OCI-LY3 (cell line): ENCODE data around the gene ATP10A.

ENCODE experiments used
- H2AFZ ChIP-seq: fragments of 200-600, 300-600 bp; shearing (Covaris generic); 2 replicates; pipeline ENCODE4 v1.6.0; 2014; ENCODE audit warnings: antibody characterized with exemption, low read depth, low read length
- H3K27ac ChIP-seq: fragments of 200-600, 300-600 bp; sonication (generic); 2 replicates; pipeline ENCODE4 v1.5.1; 2014; ENCODE audit warnings: mild to moderate bottlenecking, low read length, moderate library complexity, mixed read lengths
- H3K27me3 ChIP-seq: fragments of 200-600, 300-600 bp; sonication (generic); 2 replicates; pipeline ENCODE4 v1.6.1; 2014; ENCODE audit warnings: low read depth, low read length, mixed read lengths
- H3K36me3 ChIP-seq: fragments of 200-600, 300-600 bp; sonication (generic); replicated peaks from 2 replicates; pipeline ENCODE3; 2014; ENCODE audit warnings: low read depth, low read length, mixed read lengths
- H3K4me1 ChIP-seq: fragments of 300-600, 200-600 bp; sonication (generic); 2 replicates; pipeline ENCODE4 v1.6.1; 2014; ENCODE audit warnings: low read length, mixed read lengths
- H3K4me2 ChIP-seq: fragments of 200-600, 300-600 bp; sonication (generic); 2 replicates; pipeline ENCODE4 v1.6.1; 2014; ENCODE audit warnings: low read length, mixed read lengths
- H3K4me3 ChIP-seq: fragments of 300-600, 200-600 bp; sonication (generic); 2 replicates; pipeline ENCODE4 v1.5.1; 2014; ENCODE audit warnings: antibody characterized with exemption, mild to moderate bottlenecking, low read length, moderate library complexity
- H3K79me2 ChIP-seq: fragments of 300-600, 200-600 bp; shearing (Covaris generic); 2 replicates; pipeline ENCODE4 v1.6.1; 2014; ENCODE audit warnings: mild to moderate bottlenecking, low read length, mixed read lengths
- H3K9ac ChIP-seq: fragments of 300-600, 200-600 bp; shearing (Covaris generic); 2 replicates; pipeline ENCODE4 v1.6.0; 2014; ENCODE audit warnings: mild to moderate bottlenecking, low read length, moderate library complexity
- H3K9me3 ChIP-seq: fragments of 200-600, 300-600 bp; shearing (Covaris generic); 2 replicates; pipeline ENCODE4 v1.6.1; 2014; ENCODE audit warnings: low read length, mixed read lengths; ENCODE audit not compliant: insufficient read depth
- H4K20me1 ChIP-seq: fragments of 200-600, 300-600 bp; sonication (generic); 2 replicates; pipeline ENCODE4 v1.6.1; 2016; ENCODE audit warnings: low read length, mixed read lengths; ENCODE audit not compliant: insufficient read depth
- CTCF ChIP-seq: fragments of 200-600, 300-600 bp; sonication (generic); IDR thresholded peaks from 2 replicates; pipeline ENCODE4 v1.5.1; 2014; ENCODE audit warnings: antibody characterized with exemption, low read length, low read depth
- EZH2phosphoT487 ChIP-seq: fragments of 200-600 bp; shearing (Covaris generic); IDR thresholded peaks from 2 replicates; pipeline ENCODE4 v1.6.1; 2018; ENCODE audit warnings: antibody characterized with exemption, mixed run types, low read depth

ATP10A gene

GRCh38 chr15:25697586-25697985 lies 165.5 kb downstream of the ATP10A start:
- Histone ChIP-seq H3K4me1 (no peaks in the 10 kb centered on the region), H3K36me3 (no peaks in the 10 kb centered on the region), H4K20me1 (no peaks in the 10 kb centered on the region), H3K9ac (no peak overlapping the region), H3K4me2 (no peak overlapping the region), H3K27ac (no peak overlapping the region), H3K27me3 (no peaks in the 10 kb centered on the region), H3K9me3 (no peaks in the 10 kb centered on the region), H2AFZ (no peak overlapping the region), H3K79me2 (no peaks in the 10 kb centered on the region), H3K4me3 (no peak overlapping the region)
- no peak for TF ChIP-seq CTCF
- TF ChIP-seq EZH2phosphoT487: no peak

GRCh38 chr15:25695875-25696760 lies 167.0 kb downstream of the ATP10A start:
- Histone ChIP-seq H3K4me2 (no peak overlapping the region), H3K9ac (no peak overlapping the region), H2AFZ (no peak overlapping the region), H3K9me3 (no peaks in the 10 kb centered on the region), H3K4me1 (no peaks in the 10 kb centered on the region), H3K36me3 (no peaks in the 10 kb centered on the region), H3K27ac (no peak overlapping the region), H3K79me2 (no peaks in the 10 kb centered on the region), H3K27me3 (no peaks in the 10 kb centered on the region), H4K20me1 (no peaks in the 10 kb centered on the region), H3K4me3 (no peak overlapping the region)
- TF ChIP-seq CTCF (no peak), EZH2phosphoT487 (no peak)

GRCh38 chr15:25694823-25695312 lies 168.3 kb downstream of the ATP10A start:
- no peaks in the 10 kb centered on the region for H3K27me3 ChIP-seq
- H3K9me3 ChIP-seq: no peaks in the 10 kb centered on the region
- no peak overlapping the region for H3K9ac ChIP-seq
- H3K79me2 ChIP-seq: no peaks in the 10 kb centered on the region
- no peak overlapping the region for H3K4me3 ChIP-seq
- H3K27ac ChIP-seq: no peak overlapping the region
- TF ChIP-seq EZH2phosphoT487 (no peak), CTCF (no peak)
- no peak overlapping the region for H2AFZ ChIP-seq
- no peak overlapping the region for H3K4me2 ChIP-seq
- H3K36me3 ChIP-seq: no peaks in the 10 kb centered on the region
- H3K4me1 ChIP-seq: no peaks in the 10 kb centered on the region
- H4K20me1 ChIP-seq: no peaks in the 10 kb centered on the region

GRCh38 chr15:25694239-25694584 lies 168.9 kb downstream of the ATP10A start:
- no peak overlapping the region for H2AFZ ChIP-seq
- no peaks in the 10 kb centered on the region for H3K4me1 ChIP-seq
- no peak overlapping the region for H3K4me3 ChIP-seq
- H3K4me2 ChIP-seq: no peak overlapping the region
- H3K36me3 ChIP-seq: no peaks in the 10 kb centered on the region
- H4K20me1 ChIP-seq: no peaks in the 10 kb centered on the region
- no peak for TF ChIP-seq CTCF
- no peak for TF ChIP-seq EZH2phosphoT487
- H3K9ac ChIP-seq: no peak overlapping the region
- no peak overlapping the region for H3K27ac ChIP-seq
- no peaks in the 10 kb centered on the region for H3K27me3 ChIP-seq
- H3K9me3 ChIP-seq: no peaks in the 10 kb centered on the region
- no peaks in the 10 kb centered on the region for H3K79me2 ChIP-seq
